GM23248 (cell line): ENCODE results near the gene SLC24A4.

Experiments
- EZH2 ChIP-seq: fragments of 200-600 bp; sonication (generic); IDR thresholded peaks from 2 replicates; pipeline ENCODE4 v1.6.1; 2018; ENCODE audit warnings: antibody characterized with exemption, mild to moderate bottlenecking; ENCODE audit not compliant: insufficient read depth, poor library complexity, severe bottlenecking
- EZH2phosphoT487 ChIP-seq: fragments of 200-600 bp; sonication (generic); IDR thresholded peaks from 2 replicates; pipeline ENCODE4 v1.6.1; 2018; ENCODE audit warnings: antibody characterized with exemption, moderate library complexity, mild to moderate bottlenecking, low read depth; ENCODE audit not compliant: insufficient read depth

DNA sequence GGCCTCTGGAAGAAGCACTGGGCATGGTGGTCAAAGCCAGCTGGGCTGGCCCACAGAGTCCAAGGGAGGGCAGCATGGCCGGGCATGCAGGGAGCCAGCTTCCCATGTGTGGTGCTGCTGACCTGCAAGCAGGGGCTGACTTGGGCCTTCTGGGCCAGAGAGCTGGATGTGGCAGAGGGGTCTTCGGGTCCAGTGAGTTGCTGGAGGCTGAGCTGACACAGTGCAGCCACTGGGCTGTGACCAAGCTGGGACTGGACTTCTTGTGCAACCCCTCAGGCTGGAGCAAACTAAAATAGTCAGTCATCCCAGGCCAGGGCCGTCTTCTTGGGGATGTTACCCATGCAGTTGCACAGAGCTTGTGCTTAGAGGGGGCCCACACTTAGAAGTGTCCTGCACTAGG is 183.3 kb downstream of the SLC24A4 start:
- TF ChIP-seq EZH2phosphoT487 (no peak), EZH2 (no peak)
